Measurements from ENCODE around the gene BPIFB3. TPM values are rescaled to one million over a fixed set of nuclear protein-coding genes. Genes with fewer than 3 reads are reported as not detected.
A peak's percentile ranks its signal among the peaks of the same experiment; 100 is the strongest.
"Not testable (repeated sequence)": the region's sequence is repeated elsewhere in the genome, so short reads cannot be mapped to it uniquely, and the experiment has no call there.

Gene BPIFB3
- total RNA-seq, 1 donor from 2014 or later = not detected

- H3K9me3 Mint-ChIP-seq = no peaks in the 10 kb centered on the region
- H3K79me2 ChIP-seq (ENCODE audit: low read depth) = no peaks in the 10 kb centered on the region
- H3K36me3 Mint-ChIP-seq = no peaks in the 10 kb centered on the region
- H3K4me1 Mint-ChIP-seq = no peaks in the 10 kb centered on the region
- no peak overlapping the region for H3K4me3 ChIP-seq
- no peaks in the 10 kb centered on the region for H4K20me1 ChIP-seq (ENCODE audit: low read depth)
- H3K27me3 Mint-ChIP-seq (ENCODE audit: insufficient read depth, low read depth) = peaks cover 15% of the 10 kb centered on the region
- no peak overlapping the region for H3K4me3 Mint-ChIP-seq
- TF ChIP-seq CTCF (IDR thresholded peaks at IDR 0.05) = no peak
- no peak for TF ChIP-seq EZH2 (IDR thresholded peaks at IDR 0.05)
- TF ChIP-seq EZH2phosphoT487 (IDR thresholded peaks at IDR 0.05) = no peak
- no peak overlapping the region for H3K27ac Mint-ChIP-seq
- no peaks in the 10 kb centered on the region for H3F3A ChIP-seq (ENCODE audit: low read depth)
- H3K9ac ChIP-seq = no peak overlapping the region
- H3K4me2 ChIP-seq = no peak overlapping the region
- H3K27ac ChIP-seq = no peak overlapping the region
- H3K9me3 ChIP-seq (ENCODE audit: low read depth) = no peaks in the 10 kb centered on the region
- no peaks in the 10 kb centered on the region for H3K4me1 ChIP-seq
- no peaks in the 10 kb centered on the region for H3K27me3 ChIP-seq
- no peak for DNase-seq (ENCODE audit: low spot score)
- H2AFZ ChIP-seq (replicated peaks) = no peak overlapping the region
- no peaks in the 10 kb centered on the region for H3K36me3 ChIP-seq
Measured at GRCh38 chr20:33095249-33095648, 41.5 kb downstream of the BPIFB3 start.

- not testable (repeated sequence) for H3K4me3 ChIP-seq; H3K79me2 ChIP-seq (ENCODE audit: low read depth); H3K27ac ChIP-seq; H3K9me3 ChIP-seq (ENCODE audit: low read depth); H3K9ac ChIP-seq; H3F3A ChIP-seq (ENCODE audit: low read depth); H3K27me3 ChIP-seq; H3K4me1 ChIP-seq; H3K27ac Mint-ChIP-seq; H4K20me1 ChIP-seq (ENCODE audit: low read depth); H3K4me1 Mint-ChIP-seq; H3K9me3 Mint-ChIP-seq; H3K4me2 ChIP-seq; H3K36me3 ChIP-seq; H3K4me3 Mint-ChIP-seq; H3K36me3 Mint-ChIP-seq; H2AFZ ChIP-seq (replicated peaks)
- peaks cover 15% of the 10 kb centered on the region for H3K27me3 Mint-ChIP-seq (ENCODE audit: insufficient read depth, low read depth)
- peak; percentile 86 for DNase-seq (ENCODE audit: low spot score)
- peak; percentile 100 for TF ChIP-seq CTCF (IDR thresholded peaks at IDR 0.05)
Measured at GRCh38 chr20:33095902-33096584, 42.3 kb downstream of the BPIFB3 start.

- H3K4me2 ChIP-seq = no peak overlapping the region
- no peaks in the 10 kb centered on the region for H3K36me3 Mint-ChIP-seq
- no peaks in the 10 kb centered on the region for H3K79me2 ChIP-seq (ENCODE audit: low read depth)
- H4K20me1 ChIP-seq (ENCODE audit: low read depth) = no peaks in the 10 kb centered on the region
- no peak for DNase-seq (ENCODE audit: low spot score)
- no peaks in the 10 kb centered on the region for H3K4me1 ChIP-seq
- no peaks in the 10 kb centered on the region for H3K9me3 ChIP-seq (ENCODE audit: low read depth)
- H3K4me3 Mint-ChIP-seq = no peak overlapping the region
- peaks cover 12% of the 10 kb centered on the region for H3K27me3 Mint-ChIP-seq (ENCODE audit: insufficient read depth, low read depth)
- H3K36me3 ChIP-seq = no peaks in the 10 kb centered on the region
- no peak for TF ChIP-seq EZH2 (IDR thresholded peaks at IDR 0.05)
- no peak for TF ChIP-seq CTCF (IDR thresholded peaks at IDR 0.05)
- no peak for TF ChIP-seq EZH2phosphoT487 (IDR thresholded peaks at IDR 0.05)
- no peaks in the 10 kb centered on the region for H3F3A ChIP-seq (ENCODE audit: low read depth)
- H2AFZ ChIP-seq (replicated peaks) = no peak overlapping the region
- H3K27me3 ChIP-seq = no peaks in the 10 kb centered on the region
- H3K9me3 Mint-ChIP-seq = no peaks in the 10 kb centered on the region
- H3K4me3 ChIP-seq = no peak overlapping the region
- H3K27ac ChIP-seq = no peak overlapping the region
- no peak overlapping the region for H3K9ac ChIP-seq
- H3K27ac Mint-ChIP-seq = no peak overlapping the region
- H3K4me1 Mint-ChIP-seq = no peaks in the 10 kb centered on the region
Measured at GRCh38 chr20:33097001-33097400, 43.3 kb downstream of the BPIFB3 start.

All from neural progenitor cell (in vitro differentiated cells).